ENCODE measurements around the gene ARHGAP22.

The ARHGAP22 gene

GRCh38 chr10:48594803-48595538, 9.9 kb downstream of the ARHGAP22 start:
- H3K36me3 Mint-ChIP-seq (ENCODE audit: low read depth): no peaks in the 10 kb centered on the region
- peaks cover 4% of the 10 kb centered on the region for H3K27me3 Mint-ChIP-seq (ENCODE audit: low read depth)
- H3K27ac Mint-ChIP-seq: no peak overlapping the region
- no peaks in the 10 kb centered on the region for H3K4me1 Mint-ChIP-seq (ENCODE audit: low read depth)
- no peaks in the 10 kb centered on the region for H3K9me3 Mint-ChIP-seq
- H3K4me3 Mint-ChIP-seq: no peak overlapping the region

GRCh38 chr10:48594371-48594770, 10.5 kb downstream of the ARHGAP22 start:
- Mint-ChIP-seq H3K36me3 (ENCODE audit: low read depth) (no peaks in the 10 kb centered on the region), H3K27me3 (ENCODE audit: low read depth) (peaks cover 4% of the 10 kb centered on the region), H3K4me3 (no peak overlapping the region), H3K9me3 (no peaks in the 10 kb centered on the region), H3K4me1 (ENCODE audit: low read depth) (no peaks in the 10 kb centered on the region), H3K27ac (no peak overlapping the region)

GRCh38 chr10:48592346-48592745, 12.5 kb downstream of the ARHGAP22 start:
- no peak overlapping the region for H3K4me3 Mint-ChIP-seq
- no peaks in the 10 kb centered on the region for H3K36me3 Mint-ChIP-seq (ENCODE audit: low read depth)
- peaks cover 4% of the 10 kb centered on the region for H3K27me3 Mint-ChIP-seq (ENCODE audit: low read depth)
- no peaks in the 10 kb centered on the region for H3K9me3 Mint-ChIP-seq
- H3K27ac Mint-ChIP-seq: no peak overlapping the region
- H3K4me1 Mint-ChIP-seq (ENCODE audit: low read depth): no peaks in the 10 kb centered on the region

GRCh38 chr10:48590945-48591344, 13.9 kb downstream of the ARHGAP22 start:
- Mint-ChIP-seq H3K9me3 (no peaks in the 10 kb centered on the region), H3K27me3 (ENCODE audit: low read depth) (peaks cover 4% of the 10 kb centered on the region), H3K36me3 (ENCODE audit: low read depth) (no peaks in the 10 kb centered on the region), H3K27ac (no peak overlapping the region), H3K4me3 (no peak overlapping the region), H3K4me1 (ENCODE audit: low read depth) (no peaks in the 10 kb centered on the region)

- Mint-ChIP-seq H3K9me3 (no peaks in the 10 kb centered on the region), H3K4me1 (ENCODE audit: low read depth) (no peaks in the 10 kb centered on the region), H3K36me3 (ENCODE audit: low read depth) (no peaks in the 10 kb centered on the region), H3K4me3 (no peak overlapping the region), H3K27ac (no peak overlapping the region), H3K27me3 (ENCODE audit: low read depth) (no peaks in the 10 kb centered on the region)
Measured at GRCh38 chr10:48589266-48589665, 15.6 kb downstream of the ARHGAP22 start.

- Mint-ChIP-seq H3K27ac (no peak overlapping the region), H3K36me3 (ENCODE audit: low read depth) (no peaks in the 10 kb centered on the region), H3K4me1 (ENCODE audit: low read depth) (no peaks in the 10 kb centered on the region)
Measured at GRCh38 chr10:48587819-48588218, 17.1 kb downstream of the ARHGAP22 start.

GRCh38 chr10:48587101-48587500, 17.8 kb downstream of the ARHGAP22 start:
- Mint-ChIP-seq H3K27ac (no peak overlapping the region), H3K4me3 (no peak overlapping the region), H3K4me1 (ENCODE audit: low read depth) (no peaks in the 10 kb centered on the region), H3K36me3 (ENCODE audit: low read depth) (no peaks in the 10 kb centered on the region), H3K27me3 (ENCODE audit: low read depth) (peaks cover 3% of the 10 kb centered on the region), H3K9me3 (no peaks in the 10 kb centered on the region)

More at GRCh38 chr10:48587819-48588218, 17.1 kb downstream of the ARHGAP22 start:
- H3K27me3 Mint-ChIP-seq (ENCODE audit: low read depth): no peaks in the 10 kb centered on the region
- H3K4me3 Mint-ChIP-seq: no peak overlapping the region
- no peaks in the 10 kb centered on the region for H3K9me3 Mint-ChIP-seq

GRCh38 chr10:48582970-48583369, 21.9 kb downstream of the ARHGAP22 start:
- Mint-ChIP-seq H3K9me3 (no peaks in the 10 kb centered on the region), H3K36me3 (ENCODE audit: low read depth) (no peaks in the 10 kb centered on the region), H3K27me3 (ENCODE audit: low read depth) (peaks cover 21% of the 10 kb centered on the region), H3K4me3 (no peak overlapping the region), H3K4me1 (ENCODE audit: low read depth) (no peaks in the 10 kb centered on the region), H3K27ac (no peak overlapping the region)

GRCh38 chr10:48580236-48580635, 24.6 kb downstream of the ARHGAP22 start:
- Mint-ChIP-seq H3K27me3 (ENCODE audit: low read depth) (peaks cover 28% of the 10 kb centered on the region), H3K27ac (no peak overlapping the region), H3K9me3 (no peaks in the 10 kb centered on the region), H3K4me3 (no peak overlapping the region), H3K36me3 (ENCODE audit: low read depth) (no peaks in the 10 kb centered on the region), H3K4me1 (ENCODE audit: low read depth) (no peaks in the 10 kb centered on the region)

GRCh38 chr10:48579251-48579960, 25.5 kb downstream of the ARHGAP22 start:
- peaks cover 28% of the 10 kb centered on the region for H3K27me3 Mint-ChIP-seq (ENCODE audit: low read depth)
- no peak overlapping the region for H3K27ac Mint-ChIP-seq
- H3K4me3 Mint-ChIP-seq: no peak overlapping the region
- H3K4me1 Mint-ChIP-seq (ENCODE audit: low read depth): no peaks in the 10 kb centered on the region
- no peaks in the 10 kb centered on the region for H3K36me3 Mint-ChIP-seq (ENCODE audit: low read depth)
- no peaks in the 10 kb centered on the region for H3K9me3 Mint-ChIP-seq

GRCh38 chr10:48577158-48577557, 27.7 kb downstream of the ARHGAP22 start:
- Mint-ChIP-seq H3K36me3 (ENCODE audit: low read depth) (no peaks in the 10 kb centered on the region), H3K27me3 (ENCODE audit: low read depth) (peaks cover 25% of the 10 kb centered on the region), H3K9me3 (no peaks in the 10 kb centered on the region), H3K27ac (no peak overlapping the region), H3K4me3 (no peak overlapping the region), H3K4me1 (ENCODE audit: low read depth) (no peaks in the 10 kb centered on the region)

GRCh38 chr10:48576501-48576900, 28.4 kb downstream of the ARHGAP22 start:
- H3K27ac Mint-ChIP-seq: no peak overlapping the region
- H3K36me3 Mint-ChIP-seq (ENCODE audit: low read depth): no peaks in the 10 kb centered on the region
- H3K9me3 Mint-ChIP-seq: no peaks in the 10 kb centered on the region
- H3K4me1 Mint-ChIP-seq (ENCODE audit: low read depth): no peaks in the 10 kb centered on the region
- no peak overlapping the region for H3K4me3 Mint-ChIP-seq
- H3K27me3 Mint-ChIP-seq (ENCODE audit: low read depth): peaks cover 29% of the 10 kb centered on the region

GRCh38 chr10:48575901-48576300, 29.0 kb downstream of the ARHGAP22 start:
- no peaks in the 10 kb centered on the region for H3K9me3 Mint-ChIP-seq
- H3K36me3 Mint-ChIP-seq (ENCODE audit: low read depth): no peaks in the 10 kb centered on the region
- peaks cover 31% of the 10 kb centered on the region for H3K27me3 Mint-ChIP-seq (ENCODE audit: low read depth)
- H3K27ac Mint-ChIP-seq: no peak overlapping the region
- no peak overlapping the region for H3K4me3 Mint-ChIP-seq
- H3K4me1 Mint-ChIP-seq (ENCODE audit: low read depth): no peaks in the 10 kb centered on the region

- H3K27ac Mint-ChIP-seq: no peak overlapping the region
- H3K36me3 Mint-ChIP-seq (ENCODE audit: low read depth): no peaks in the 10 kb centered on the region
- no peak overlapping the region for H3K4me3 Mint-ChIP-seq
- H3K4me1 Mint-ChIP-seq (ENCODE audit: low read depth): no peaks in the 10 kb centered on the region
- H3K27me3 Mint-ChIP-seq (ENCODE audit: low read depth): peaks cover 27% of the 10 kb centered on the region
- H3K9me3 Mint-ChIP-seq: no peaks in the 10 kb centered on the region
Measured at GRCh38 chr10:48574817-48575380, 30.0 kb downstream of the ARHGAP22 start.

GRCh38 chr10:48574322-48574796, 30.5 kb downstream of the ARHGAP22 start:
- Mint-ChIP-seq H3K27ac (no peak overlapping the region), H3K4me1 (ENCODE audit: low read depth) (no peaks in the 10 kb centered on the region)

More at GRCh38 chr10:48574322-48574796, 30.5 kb downstream of the ARHGAP22 start:
- Mint-ChIP-seq H3K36me3 (ENCODE audit: low read depth) (no peaks in the 10 kb centered on the region), H3K9me3 (no peaks in the 10 kb centered on the region), H3K4me3 (no peak overlapping the region), H3K27me3 (ENCODE audit: low read depth) (peaks cover 27% of the 10 kb centered on the region)
